Peyer's patch (tissue), 4 donors: ENCODE measurements around the gene ALS2CL.

Experiments
- POLR2A ChIP-seq, 2 donors: fragments of 450-650 bp; IDR thresholded peaks; one replicate each; pipeline ENCODE4 v1.5.1; 2017; ENCODE audit warnings: antibody characterized with exemption in 2 of 2, mild to moderate bottlenecking in 2 of 2, moderate library complexity in 2 of 2
- TF ChIP-seq, protein P1 (sequence below), 6 experiments: fragments of 450-650 bp in 4 of 6; fragments of 200-600 bp in 2 of 6; sonication (generic) in 1 of 6; IDR thresholded peaks; one replicate each; pipeline ENCODE4 v1.5.1; 2017 to 2019; ENCODE audit warnings: antibody characterized with exemption in 6 of 6, mild to moderate bottlenecking in 3 of 6, moderate library complexity in 1 of 6

GRCh38 chr3:46676601-46677410 lies 16.7 kb downstream of the ALS2CL start:
- TF ChIP-seq, protein P1, sequence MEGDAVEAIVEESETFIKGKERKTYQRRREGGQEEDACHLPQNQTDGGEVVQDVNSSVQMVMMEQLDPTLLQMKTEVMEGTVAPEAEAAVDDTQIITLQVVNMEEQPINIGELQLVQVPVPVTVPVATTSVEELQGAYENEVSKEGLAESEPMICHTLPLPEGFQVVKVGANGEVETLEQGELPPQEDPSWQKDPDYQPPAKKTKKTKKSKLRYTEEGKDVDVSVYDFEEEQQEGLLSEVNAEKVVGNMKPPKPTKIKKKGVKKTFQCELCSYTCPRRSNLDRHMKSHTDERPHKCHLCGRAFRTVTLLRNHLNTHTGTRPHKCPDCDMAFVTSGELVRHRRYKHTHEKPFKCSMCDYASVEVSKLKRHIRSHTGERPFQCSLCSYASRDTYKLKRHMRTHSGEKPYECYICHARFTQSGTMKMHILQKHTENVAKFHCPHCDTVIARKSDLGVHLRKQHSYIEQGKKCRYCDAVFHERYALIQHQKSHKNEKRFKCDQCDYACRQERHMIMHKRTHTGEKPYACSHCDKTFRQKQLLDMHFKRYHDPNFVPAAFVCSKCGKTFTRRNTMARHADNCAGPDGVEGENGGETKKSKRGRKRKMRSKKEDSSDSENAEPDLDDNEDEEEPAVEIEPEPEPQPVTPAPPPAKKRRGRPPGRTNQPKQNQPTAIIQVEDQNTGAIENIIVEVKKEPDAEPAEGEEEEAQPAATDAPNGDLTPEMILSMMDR (IDR thresholded peaks at IDR 0.05) = no peak
- TF ChIP-seq POLR2A (IDR thresholded peaks at IDR 0.05) = no peak
